Upper lobe of left lung (tissue), 4 donors: ENCODE results near the gene CX3CR1.

Experiments
- CTCF ChIP-seq, 6 experiments: fragments of 450-650 bp in 4 of 6; fragments of 200-600 bp in 2 of 6; sonication (generic) in 2 of 6; IDR thresholded peaks; one replicate each; pipeline ENCODE4 v1.5.1; 2016 to 2019; ENCODE audit warnings: antibody characterized with exemption in 6 of 6
- EP300 ChIP-seq, 4 donors: sonication (generic); formaldehyde crosslinking; IDR thresholded peaks; one replicate each; pipeline ENCODE4 v1.5.1; 2017; ENCODE audit warnings: antibody characterized with exemption in 4 of 4, control low read depth in 2 of 4

GRCh38 chr3:39292961-39293360 lies 13.1 kb upstream of the CX3CR1 start:
- TF ChIP-seq CTCF (IDR thresholded peaks at IDR 0.05), result no peak
- no peak for TF ChIP-seq EP300 (IDR thresholded peaks at IDR 0.05)
